Measurements from ENCODE around the gene PNLIPRP1. TPM values are rescaled to one million over a fixed set of nuclear protein-coding genes. Genes with fewer than 3 reads are reported as not detected.

PNLIPRP1 gene
- total and polyA plus RNA-seq, 2 of the 4 experiments (the other 2 are of a cell fraction), result not detected

- H3K27ac ChIP-seq (ENCODE audit: insufficient read depth, low read length), result no peak overlapping the region
- H2BK15ac ChIP-seq (ENCODE audit: low read depth, low read length), result no peak overlapping the region
- no peak overlapping the region for H3K4me2 ChIP-seq (ENCODE audit: low read depth, low read length)
- H2BK120ac ChIP-seq (ENCODE audit: low read depth, low read length), result no peak overlapping the region
- H3K4me3 ChIP-seq (ENCODE audit: insufficient read depth, low read depth, low read length), result no peak overlapping the region
- H4K8ac ChIP-seq (ENCODE audit: low read depth in 2 of 2, low read length in 2 of 2), result no peak overlapping the region
- no peak overlapping the region for H3K14ac ChIP-seq (replicated peaks; ENCODE audit: low read depth, low read length)
- 20% methylated on average over 1 of the region's 4 CpGs; no CpG with 5 or more reads in 1 of the 2 experiments for WGBS, 2 experiments (ENCODE audit: extremely low coverage in 2 of 2, insufficient read length in 1 of 2)
- no peaks in the 10 kb centered on the region for H3K4me1 ChIP-seq (ENCODE audit: control insufficient read depth, insufficient read depth, low read length)
- no peak overlapping the region for H3K4ac ChIP-seq (ENCODE audit: low read depth, low read length)
- no peak overlapping the region for H2BK5ac ChIP-seq (ENCODE audit: low read depth, low read length, poor library complexity, severe bottlenecking)
- H4K91ac ChIP-seq (ENCODE audit: insufficient read depth, low read depth, low read length), result no peak overlapping the region
- H3K18ac ChIP-seq (ENCODE audit: low read depth, low read length), result no peak overlapping the region
- no peak overlapping the region for H3K9ac ChIP-seq (ENCODE audit: low read depth, low read length)
- H4K20me1 ChIP-seq (ENCODE audit: insufficient read depth, low read length), result no peaks in the 10 kb centered on the region
- no peak overlapping the region for H2BK20ac ChIP-seq (ENCODE audit: low read depth, low read length)
- H3K9me3 ChIP-seq (ENCODE audit: control insufficient read depth, insufficient read depth, low read length), result no peaks in the 10 kb centered on the region
- H3K23ac ChIP-seq (ENCODE audit: low read depth, low read length), result no peak overlapping the region
- H2AK9ac ChIP-seq (replicated peaks; ENCODE audit: low read depth, low read length, poor library complexity), result no peak overlapping the region
- H3K56ac ChIP-seq (ENCODE audit: extremely low read depth, insufficient read depth, low read length), result no peak overlapping the region
- no peaks in the 10 kb centered on the region for H3K36me3 ChIP-seq (ENCODE audit: control insufficient read depth, insufficient read depth, low read length)
- no peaks in the 10 kb centered on the region for H3K9me1 ChIP-seq (ENCODE audit: insufficient read depth, low read length)
- ChIA-PET POLR2A (ENCODE audit: unreplicated experiment) (no interaction called here), CTCF (no interaction called here)
- H4K5ac ChIP-seq (ENCODE audit: low read depth, low read length), result no peak overlapping the region
- intact Hi-C loops (cut with micrococcal nuclease) (no loop called here), dilution Hi-C loops (cut with HindIII; ENCODE audit: low sequenced_read_pairs, unreplicated experiment) (no loop called here), in situ Hi-C loops (cut with MboI; ENCODE audit: low sequenced_read_pairs) (no loop called here)
- no peaks in the 10 kb centered on the region for H3K79me1 ChIP-seq (ENCODE audit: low read depth in 1 of 2, low read length in 2 of 2)
- no peak for DNase-seq
- no peak for TF ChIP-seq BHLHE40 (IDR thresholded peaks at IDR 0.05; ENCODE audit: low read depth, low read length)
- no peak overlapping the region for H2AFZ ChIP-seq (replicated peaks; ENCODE audit: low read length, poor library complexity)
- no peak for ATAC-seq (ENCODE audit: low read depth)
- peaks cover 12% of the 10 kb centered on the region for H3K27me3 ChIP-seq (ENCODE audit: control insufficient read depth, insufficient read depth, low read length)
- BruUV-seq (replicated peaks), result no TSS peak
- no peak overlapping the region for H2AK5ac ChIP-seq (ENCODE audit: low read depth, low read length)
Observed at GRCh38 chr10:116629340-116629739, 38.6 kb downstream of the PNLIPRP1 start.

All from IMR-90 (cell line).